ENCODE measurements around the gene UGGT1. TPM values are rescaled to one million over a fixed set of nuclear protein-coding genes. Genes with fewer than 3 reads are reported as not detected.
A peak's percentile ranks its signal among the peaks of the same experiment; 100 is the strongest.

UGGT1 gene
- polyA plus RNA-seq, 1 of the 3 experiments (the other 2 are of a cell fraction) = 20.0 TPM

GRCh38 chr2:128155970-128156369, 65.0 kb downstream of the UGGT1 start:
- no peaks in the 10 kb centered on the region for H4K20me1 ChIP-seq (ENCODE audit: insufficient read depth)
- no peak overlapping the region for H3K9ac ChIP-seq
- H3K9me3 ChIP-seq = no peaks in the 10 kb centered on the region
- peak overlapping the region in 1 of 2 experiments; percentile 11; a peak in 1 of 4 replicates for H3K27ac ChIP-seq (ENCODE audit: low read depth in 2 of 2, low read length in 1 of 2)
- no peak overlapping the region for H2AFZ ChIP-seq (ENCODE audit: low read depth)
- WGBS (ENCODE audit: low lambda C conversion rate) = 93% methylated on average over 9 of the region's 9 CpGs
- H3K4me1 ChIP-seq (ENCODE audit: control insufficient read depth in 1 of 2, insufficient read depth in 2 of 2, low read depth in 1 of 2, low read length in 1 of 2) = peaks cover 0 to 25% of the 10 kb centered on the region in 2 experiments; a peak in 2 of 4 replicates
- no peaks in the 10 kb centered on the region for H3K79me2 ChIP-seq (ENCODE audit: insufficient read depth)
- H3K36me3 ChIP-seq (replicated peaks in 1 of 2; ENCODE audit: control insufficient read depth in 1 of 2, insufficient read depth in 2 of 2, low read length in 1 of 2) = peaks cover 70 to 71% of the 10 kb centered on the region in 2 experiments
- ChIA-PET POLR2A (no interaction called here), CTCF (interaction anchor here (0.9 to 1.3 kb wide), 4 partner anchors 14 to 62 kb away, joined by 3 read pairs; no protein-coding TSS in a partner anchor)
- no peak overlapping the region for H3K4me3 ChIP-seq (ENCODE audit: low read depth in 2 of 2, low read length in 1 of 2)
- no peak for DNase-seq
- no peak overlapping the region for H3K4me2 ChIP-seq
- H3K27me3 ChIP-seq (ENCODE audit: insufficient read depth) = no peaks in the 10 kb centered on the region
- no peaks in the 10 kb centered on the region for H3K9me2 ChIP-seq
- TF ChIP-seq NFIC (IDR thresholded peaks at IDR 0.05; ENCODE audit: borderline replicate concordance) = no peak
- no peak for TF ChIP-seq PBX3 (IDR thresholded peaks at IDR 0.05)
- TF ChIP-seq SMC3 (IDR thresholded peaks at IDR 0.05; ENCODE audit: low read depth, low read length) = no peak
- no peak for TF ChIP-seq IRF3 (IDR thresholded peaks at IDR 0.05; ENCODE audit: low read depth, low read length)
- no peak for TF ChIP-seq FOXM1 (IDR thresholded peaks at IDR 0.05; ENCODE audit: low read depth)
- TF ChIP-seq JUND (IDR thresholded peaks at IDR 0.05) = no peak
- no peak for TF ChIP-seq ELF1 (IDR thresholded peaks at IDR 0.05)
- no peak for TF ChIP-seq CTCF (IDR thresholded peaks at IDR 0.05)
- no peak for TF ChIP-seq USF1 (IDR thresholded peaks at IDR 0.05; ENCODE audit: borderline replicate concordance, low read depth)
- TF ChIP-seq MEF2A (IDR thresholded peaks at IDR 0.05; ENCODE audit: borderline replicate concordance, low read depth) = no peak
- no peak for TF ChIP-seq TCF12 (IDR thresholded peaks at IDR 0.05)
- no peaks in the 10 kb centered on the region for H3F3A ChIP-seq (replicated peaks; ENCODE audit: insufficient read depth)

GRCh38 chr2:128156812-128157211, 65.8 kb downstream of the UGGT1 start:
- WGBS (ENCODE audit: low lambda C conversion rate) = 78% methylated on average over 3 of the region's 3 CpGs
- Histone ChIP-seq H3K9ac (no peak overlapping the region), H4K20me1 (ENCODE audit: insufficient read depth) (no peaks in the 10 kb centered on the region), H3K36me3 (replicated peaks in 1 of 2; ENCODE audit: control insufficient read depth in 1 of 2, insufficient read depth in 2 of 2, low read length in 1 of 2) (peaks cover 67 to 78% of the 10 kb centered on the region in 2 experiments), H3K4me3 (ENCODE audit: low read depth in 2 of 2, low read length in 1 of 2) (no peak overlapping the region), H3F3A (replicated peaks; ENCODE audit: insufficient read depth) (no peaks in the 10 kb centered on the region), H2AFZ (ENCODE audit: low read depth) (no peak overlapping the region), H3K9me2 (no peaks in the 10 kb centered on the region), H3K27ac (ENCODE audit: low read depth in 2 of 2, low read length in 1 of 2) (peak overlapping the region in 1 of 2 experiments; percentile 61; a peak in 2 of 4 replicates), H3K9me3 (no peaks in the 10 kb centered on the region), H3K4me1 (ENCODE audit: control insufficient read depth in 1 of 2, insufficient read depth in 2 of 2, low read depth in 1 of 2, low read length in 1 of 2) (peaks cover 0 to 25% of the 10 kb centered on the region in 2 experiments; a peak in 2 of 4 replicates), H3K79me2 (ENCODE audit: insufficient read depth) (no peaks in the 10 kb centered on the region), H3K27me3 (ENCODE audit: insufficient read depth) (no peaks in the 10 kb centered on the region), H3K4me2 (no peak overlapping the region)
- POLR2A ChIA-PET = no interaction called here
- DNase-seq = peak; percentile 64
- CTCF ChIA-PET = interaction anchor here (1.1 to 1.3 kb wide), 4 partner anchors 13 to 44 kb away, joined by 3 read pairs; no protein-coding TSS in a partner anchor
- TF ChIP-seq FOXM1 (IDR thresholded peaks at IDR 0.05; ENCODE audit: low read depth) = no peak
- TF ChIP-seq TCF12 (IDR thresholded peaks at IDR 0.05) = peak; percentile 27; the same call in 1 of the 2 replicates
- TF ChIP-seq RFX5 (IDR thresholded peaks at IDR 0.05; ENCODE audit: low read length) = no peak
- TF ChIP-seq GATA2 (CRISPR knock-in tag; IDR thresholded peaks at IDR 0.05) = peak; percentile 76
- peak; percentile 97 for TF ChIP-seq RCOR1 (IDR thresholded peaks at IDR 0.05; ENCODE audit: low read length)
- TF ChIP-seq CHD2 (IDR thresholded peaks at IDR 0.05; ENCODE audit: low read length, partially characterized antibody) = peak; percentile 71
- 0 out of 2 replicates have a peak, but pooled peaks have one; percentile 10 for TF ChIP-seq POLR2AphosphoS5 (IDR thresholded peaks at IDR 0.05; ENCODE audit: low read depth, low read length)
- TF ChIP-seq EP300 (IDR thresholded peaks at IDR 0.05; ENCODE audit: borderline replicate concordance in 1 of 2, low read depth in 1 of 2, low read length in 1 of 2) = peak in 1 of 2 experiments; percentile 87; a peak in 2 of 4 replicates
